Measurements from ENCODE around the gene LTBP1. TPM values are rescaled to one million over a fixed set of nuclear protein-coding genes. Genes with fewer than 3 reads are reported as not detected.

Gene LTBP1
- total and polyA plus RNA-seq, 2 donors (not counting 1 experiment from before 2014, with no cell fraction given) = 0.69 TPM; not detected in 1

DNA sequence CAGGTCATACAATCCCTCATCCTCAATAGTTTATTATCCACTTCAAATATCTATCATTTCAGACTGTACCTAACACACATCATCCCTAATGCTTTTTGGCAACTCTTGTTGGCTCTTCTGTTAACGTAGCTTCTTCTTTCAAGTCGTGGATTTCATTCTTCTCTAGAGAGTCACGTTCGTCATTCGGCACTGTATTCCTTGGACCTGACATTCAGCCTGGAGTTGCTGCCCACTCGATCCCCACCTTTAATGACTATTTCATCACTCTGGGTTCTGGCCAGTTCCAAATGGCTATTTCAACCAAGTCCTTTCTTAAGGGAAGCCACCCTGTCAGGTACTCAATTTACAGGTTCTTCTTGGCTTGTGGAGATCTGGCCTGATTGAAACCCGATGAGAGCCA lies 337.5 kb downstream of the LTBP1 start:
- no peaks in the 10 kb centered on the region for H3K79me2 ChIP-seq (ENCODE audit: control insufficient read depth, insufficient read depth, low read length)
- no peaks in the 10 kb centered on the region for H4K20me1 ChIP-seq (ENCODE audit: control insufficient read depth, insufficient read depth, low read length, poor library complexity, severe bottlenecking)
- intact Hi-C loops (cut with micrococcal nuclease) = no loop called here
- no peak for DNase-seq
- no peak overlapping the region for H3K4me2 ChIP-seq (replicated peaks; ENCODE audit: low read depth, low read length, poor library complexity, severe bottlenecking)
- peaks cover 0 to 1% (median 0%) of the 10 kb centered on the region in 3 donors for H3K9me3 ChIP-seq (ENCODE audit: control extremely low read depth in 1 of 3, control insufficient read depth in 2 of 3, insufficient read depth in 1 of 3, low read length in 2 of 3)
- H3K27me3 Mint-ChIP-seq = peaks cover 11% of the 10 kb centered on the region
- ChIA-PET POLR2A (no interaction called here), CTCF (interaction anchor here (0.7 kb wide), 1 partner anchor 111 kb away, joined by 3 read pairs; no protein-coding TSS in a partner anchor)
- H3K27me3 ChIP-seq (replicated peaks in 1 of 4; ENCODE audit: control extremely low read depth in 1 of 4, control insufficient read depth in 3 of 4, insufficient read depth in 4 of 4, low read length in 3 of 4) = peaks cover 0 to 8% (median 1%) of the 10 kb centered on the region in 4 experiments
- no peak overlapping the region for H3K27ac Mint-ChIP-seq
- WGBS (ENCODE audit: insufficient coverage) = 96% methylated on average over 6 of the region's 7 CpGs
- no peaks in the 10 kb centered on the region for H3K4me1 ChIP-seq (ENCODE audit: control insufficient read depth in 2 of 2, insufficient read depth in 2 of 2, low read length in 2 of 2)
- no peaks in the 10 kb centered on the region for H3K36me3 ChIP-seq (replicated peaks in 1 of 2; ENCODE audit: control extremely low read depth in 1 of 2, control insufficient read depth in 1 of 2, extremely low read depth in 1 of 2, insufficient read depth in 2 of 2, low read length in 1 of 2)
- ATAC-seq (ENCODE audit: low read depth) = no peak
- no peak overlapping the region for H3K4me3 ChIP-seq (ENCODE audit: control extremely low read depth in 1 of 5, extremely low read depth in 1 of 5, insufficient read depth in 1 of 5, low read depth in 2 of 5, low read length in 4 of 5)
- H3K27ac ChIP-seq (ENCODE audit: low read length in 2 of 2) = no peak overlapping the region
- H3K9ac ChIP-seq (ENCODE audit: low read length) = no peak overlapping the region
- no peaks in the 10 kb centered on the region for H3K9me3 Mint-ChIP-seq (ENCODE audit: insufficient read depth)
- TF ChIP-seq CTCF (IDR thresholded peaks at IDR 0.05) = no peak
- H2AFZ ChIP-seq (ENCODE audit: insufficient read depth, low read depth, low read length, poor library complexity, severe bottlenecking) = no peak overlapping the region
- no peak overlapping the region for H3K4me3 Mint-ChIP-seq
- no peaks in the 10 kb centered on the region for H3K4me1 Mint-ChIP-seq

DNA sequence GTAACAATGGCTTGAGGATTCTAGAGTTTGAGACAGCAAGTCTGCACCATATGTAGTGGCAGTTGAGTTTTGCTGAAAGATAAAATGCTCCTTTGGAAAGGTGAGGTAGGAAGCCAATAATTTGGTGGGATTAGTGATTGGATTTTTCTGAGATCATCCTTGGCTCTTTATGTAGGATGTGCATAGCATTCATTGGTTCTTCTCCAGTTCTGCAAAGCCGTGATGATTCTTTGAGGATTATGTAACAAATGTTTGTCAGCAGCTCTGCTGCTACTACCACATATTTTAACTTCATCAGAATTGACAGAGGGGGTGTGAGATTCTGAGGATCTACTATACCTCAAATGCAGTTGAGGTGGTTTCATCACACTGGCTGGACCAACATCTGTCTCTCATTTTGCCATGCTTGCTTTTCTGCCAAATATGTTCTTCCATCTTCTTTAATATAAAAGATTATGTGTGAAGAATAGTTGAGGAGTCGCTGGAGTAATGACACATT lies 340.8 kb downstream of the LTBP1 start:
- H3K4me3 Mint-ChIP-seq = no peak overlapping the region
- no peaks in the 10 kb centered on the region for H3K36me3 ChIP-seq (replicated peaks in 1 of 2; ENCODE audit: control extremely low read depth in 1 of 2, control insufficient read depth in 1 of 2, extremely low read depth in 1 of 2, insufficient read depth in 2 of 2, low read length in 1 of 2)
- H3K4me1 Mint-ChIP-seq = no peaks in the 10 kb centered on the region
- H2AFZ ChIP-seq (ENCODE audit: insufficient read depth, low read depth, low read length, poor library complexity, severe bottlenecking) = no peak overlapping the region
- H3K9ac ChIP-seq (ENCODE audit: low read length) = no peak overlapping the region
- H3K27me3 ChIP-seq (replicated peaks in 1 of 4; ENCODE audit: control extremely low read depth in 1 of 4, control insufficient read depth in 3 of 4, insufficient read depth in 4 of 4, low read length in 3 of 4) = peaks cover 0 to 8% (median 0%) of the 10 kb centered on the region in 4 experiments
- no CpG with 5 or more reads among the region's 2 CpGs for WGBS (ENCODE audit: insufficient coverage)
- ATAC-seq (ENCODE audit: low read depth) = no peak
- no peak overlapping the region for H3K4me3 ChIP-seq (ENCODE audit: control extremely low read depth in 1 of 5, extremely low read depth in 1 of 5, insufficient read depth in 1 of 5, low read depth in 2 of 5, low read length in 4 of 5)
- H3K4me2 ChIP-seq (replicated peaks; ENCODE audit: low read depth, low read length, poor library complexity, severe bottlenecking) = no peak overlapping the region
- CTCF ChIA-PET = no interaction called here
- H3K27ac Mint-ChIP-seq = no peak overlapping the region
- H3K27ac ChIP-seq (ENCODE audit: low read length in 2 of 2) = no peak overlapping the region
- H3K9me3 ChIP-seq (ENCODE audit: control extremely low read depth in 1 of 3, control insufficient read depth in 2 of 3, insufficient read depth in 1 of 3, low read length in 2 of 3) = peaks cover 0 to 1% (median 0%) of the 10 kb centered on the region in 3 donors
- H3K4me1 ChIP-seq (ENCODE audit: control insufficient read depth in 2 of 2, insufficient read depth in 2 of 2, low read length in 2 of 2) = no peaks in the 10 kb centered on the region
- intact Hi-C loops (cut with micrococcal nuclease) = no loop called here
- TF ChIP-seq CTCF (IDR thresholded peaks at IDR 0.05) (no peak), EZH2 (IDR thresholded peaks at IDR 0.05; ENCODE audit: borderline replicate concordance, insufficient read depth, low read depth, low read length, poor library complexity, severe bottlenecking) (no peak)
- H3K27me3 Mint-ChIP-seq = peaks cover 12% of the 10 kb centered on the region
- H3K79me2 ChIP-seq (ENCODE audit: control insufficient read depth, insufficient read depth, low read length) = no peaks in the 10 kb centered on the region
- DNase-seq = no peak
- POLR2A ChIA-PET = no interaction called here
- H3K9me3 Mint-ChIP-seq (ENCODE audit: insufficient read depth) = no peaks in the 10 kb centered on the region
- no peaks in the 10 kb centered on the region for H4K20me1 ChIP-seq (ENCODE audit: control insufficient read depth, insufficient read depth, low read length, poor library complexity, severe bottlenecking)
